Liver (tissue), 9 donors: ENCODE data around the gene TENM3. TPM values are rescaled to one million over a fixed set of nuclear protein-coding genes. Genes with fewer than 3 reads are reported as not detected.

Experiments used
- DNase-seq: peaks from one replicate; pipeline ENCODE4 v3.0.0-alpha.2; 2017; ENCODE audit warnings: low spot score
- H3K27ac ChIP-seq, 2 donors: one replicate each; pipeline ENCODE4 v1.7.0; 2013; ENCODE audit warnings: inconsistent platforms in 2 of 2, low read length in 2 of 2, control low read depth in 1 of 2, low read depth in 1 of 2, mild to moderate bottlenecking in 1 of 2
- H3K27me3 ChIP-seq, 4 donors: one replicate each; pipeline versions ENCODE4 v1.6.1 to v1.7.0; 2013; ENCODE audit warnings: low read length in 3 of 4, inconsistent platforms in 1 of 4, mild to moderate bottlenecking in 1 of 4, moderate library complexity in 1 of 4; ENCODE audit not compliant: control insufficient read depth in 4 of 4, insufficient read depth in 4 of 4
- H3K36me3 ChIP-seq, 4 donors: one replicate each; pipeline versions ENCODE4 v1.6.1 to v1.7.0; 2013; ENCODE audit warnings: low read length in 3 of 4, mild to moderate bottlenecking in 3 of 4, low read depth in 1 of 4, moderate library complexity in 1 of 4; ENCODE audit not compliant: control insufficient read depth in 4 of 4, insufficient read depth in 3 of 4
- H3K4me1 ChIP-seq, 4 donors: one replicate each; pipeline versions ENCODE4 v1.6.1 to v1.7.0; 2013; ENCODE audit warnings: low read length in 3 of 4, mild to moderate bottlenecking in 3 of 4, moderate library complexity in 1 of 4; ENCODE audit not compliant: control insufficient read depth in 4 of 4, insufficient read depth in 4 of 4
- H3K4me3 ChIP-seq, 3 donors: one replicate each; pipeline versions ENCODE4 v1.6.1 to v1.7.0; 2013; ENCODE audit warnings: low read length in 3 of 3, control low read depth in 1 of 3, low read depth in 1 of 3, mild to moderate bottlenecking in 1 of 3
- H3K9ac ChIP-seq, 2 donors: one replicate each; pipeline ENCODE4 v1.7.0; 2013; ENCODE audit warnings: low read length in 2 of 2, mild to moderate bottlenecking in 2 of 2, moderate library complexity in 2 of 2, control low read depth in 1 of 2, low read depth in 1 of 2
- H3K9me3 ChIP-seq, 4 donors: one replicate each; pipeline versions ENCODE4 v1.6.1 to v1.7.0; 2013; ENCODE audit warnings: low read length in 3 of 4; ENCODE audit not compliant: control insufficient read depth in 4 of 4
- EGR1 ChIP-seq, 2 donors: IDR thresholded peaks; 2 replicates each; pipeline ENCODE4 v1.6.1; 2016 to 2018; ENCODE audit warnings: antibody characterized with exemption in 2 of 2, low read depth in 2 of 2
- FOXA1 ChIP-seq: IDR thresholded peaks from 2 replicates; pipeline ENCODE4 v1.6.1; 2016; ENCODE audit warnings: antibody characterized with exemption
- FOXA2 ChIP-seq: IDR thresholded peaks from 2 replicates; pipeline ENCODE4 v1.6.1; 2016; ENCODE audit warnings: antibody characterized with exemption
- GABPA ChIP-seq, 2 donors: IDR thresholded peaks in 1 of 2; conservative IDR thresholded peaks in 1 of 2; 2 replicates each; pipeline ENCODE4 v1.6.1; 2016; ENCODE audit warnings: antibody characterized with exemption in 2 of 2, mild to moderate bottlenecking in 1 of 2, moderate library complexity in 1 of 2
- HNF4A ChIP-seq, 2 donors: conservative IDR thresholded peaks; 2 replicates each; pipeline ENCODE4 v1.6.1; 2016; ENCODE audit warnings: antibody characterized with exemption in 2 of 2, mild to moderate bottlenecking in 2 of 2
- HNF4G ChIP-seq: IDR thresholded peaks from 2 replicates; pipeline ENCODE4 v1.6.1; 2016; ENCODE audit warnings: antibody characterized with exemption
- JUND ChIP-seq, 2 donors: IDR thresholded peaks; 2 replicates each; pipeline ENCODE4 v1.6.1; 2016; ENCODE audit warnings: antibody characterized with exemption in 2 of 2
- NR2F2 ChIP-seq: IDR thresholded peaks from 2 replicates; pipeline ENCODE4 v1.6.1; 2016; ENCODE audit warnings: antibody characterized with exemption
- RAD21 ChIP-seq, 2 donors: IDR thresholded peaks; 2 replicates each; pipeline ENCODE4 v1.6.1; 2016; ENCODE audit warnings: antibody characterized with exemption in 2 of 2, mild to moderate bottlenecking in 2 of 2
- RXRA ChIP-seq, 2 donors: IDR thresholded peaks; 2 replicates each; pipeline ENCODE4 v1.6.1; 2017 to 2018; ENCODE audit warnings: antibody characterized with exemption in 2 of 2, mild to moderate bottlenecking in 1 of 2
- SP1 ChIP-seq: IDR thresholded peaks from 2 replicates; pipeline ENCODE4 v1.6.1; 2018; ENCODE audit warnings: antibody characterized with exemption, mild to moderate bottlenecking
- TAF1 ChIP-seq: conservative IDR thresholded peaks from 2 replicates; pipeline ENCODE4 v1.6.1; 2016; ENCODE audit warnings: antibody characterized with exemption, mild to moderate bottlenecking
- YY1 ChIP-seq: IDR thresholded peaks from 2 replicates; pipeline ENCODE4 v1.6.1; 2016; ENCODE audit warnings: antibody characterized with exemption, mild to moderate bottlenecking
- ZBTB33 ChIP-seq: IDR thresholded peaks from 2 replicates; pipeline ENCODE4 v1.6.1; 2016; ENCODE audit warnings: antibody characterized with exemption
- WGBS: extraction: QIAGEN DNeasy Blood & Tissue Kit; methylation state at CpG from one replicate; pipeline ENCODE4 v1.1.7; 2013; 5-methylcytosine and 5-hydroxymethylcytosine counted together
- polyA plus RNA-seq, 2 donors: library from polyadenylated mRNA; stranded (reverse) in 1 of 2; unstranded in 1 of 2; fragments of 200-250 nt in 1 of 2; fragments of >200 nt in 1 of 2; fragmentation: Nextera tagmentation in 1 of 2; extraction: Ambion mirVana in 1 of 2; gene quantifications; one replicate each; pipeline versions ENCODE4 v1.2.1 to v1.2.3, GENCODE V29; 2013 to 2015
- total RNA-seq, 2 donors: library from RNA; depleted of rRNA; stranded (reverse); fragments of >200 nt; gene quantifications; one replicate each; pipeline ENCODE4 v1.2.3, GENCODE V29; 2014
- TF ChIP-seq, protein P1 (sequence below): IDR thresholded peaks from 2 replicates; pipeline ENCODE4 v1.6.1; 2016; ENCODE audit warnings: antibody characterized with exemption
- TF ChIP-seq, protein P2 (sequence below): IDR thresholded peaks from 2 replicates; pipeline ENCODE4 v1.6.1; 2016; ENCODE audit warnings: antibody characterized with exemption
- TF ChIP-seq, protein P3 (sequence below): IDR thresholded peaks from 2 replicates; pipeline ENCODE4 v1.6.1; 2016; ENCODE audit warnings: antibody characterized with exemption, mild to moderate bottlenecking
- TF ChIP-seq, protein P4 (sequence below): fragments of 150-350 bp; IDR thresholded peaks from 2 replicates; pipeline ENCODE4 v1.5.1; 2017; ENCODE audit warnings: improper control_type of control experiment, low read depth, low read length; ENCODE audit not compliant: missing input control
- donor health status: healthy.
- donor health status: healthy.
- donor health status: healthy.
- donor health status: healthy.
- donor health status: healthy.

TENM3 gene
- total and polyA plus RNA-seq, 4 donors, result 0.32 to 16.8 (median 0.70) TPM

DNA sequence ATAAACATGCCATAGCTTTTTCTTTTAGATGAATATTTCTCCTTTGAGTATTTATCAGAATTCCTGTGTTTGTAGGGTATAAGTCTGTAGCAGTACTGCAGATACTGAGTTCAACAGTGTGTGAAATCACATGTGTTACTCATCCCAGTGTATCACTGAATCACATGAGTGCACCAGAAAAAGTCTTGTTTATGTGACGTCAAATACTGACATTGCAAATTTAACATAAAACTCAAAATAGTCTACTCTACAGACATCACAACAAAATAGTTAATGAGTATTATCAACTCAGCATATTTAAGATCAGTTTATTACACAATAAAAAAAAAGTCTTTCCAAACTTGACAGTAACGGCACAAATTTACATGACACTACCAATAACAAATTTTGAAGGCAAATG lies 452.6 kb downstream of the TENM3 start:
- 86% methylated on average over 2 of the region's 2 CpGs for WGBS
- no peaks in the 10 kb centered on the region for H3K27me3 ChIP-seq
- H3K9me3 ChIP-seq, result no peaks in the 10 kb centered on the region
- H3K9ac ChIP-seq, result no peak overlapping the region
- H3K4me3 ChIP-seq, result no peak overlapping the region
- TF ChIP-seq FOXA1, result no peak
- TF ChIP-seq, protein P1, sequence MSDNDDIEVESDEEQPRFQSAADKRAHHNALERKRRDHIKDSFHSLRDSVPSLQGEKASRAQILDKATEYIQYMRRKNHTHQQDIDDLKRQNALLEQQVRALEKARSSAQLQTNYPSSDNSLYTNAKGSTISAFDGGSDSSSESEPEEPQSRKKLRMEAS, result no peak
- no peak for TF ChIP-seq YY1
- TF ChIP-seq ZBTB33, result no peak
- no peak for TF ChIP-seq JUND (IDR thresholded peaks at IDR 0.05)
- TF ChIP-seq HNF4G, result no peak
- no peak for TF ChIP-seq NR2F2
- TF ChIP-seq FOXA2, result no peak
- DNase-seq, result no peak
- H3K27ac ChIP-seq, result no peak overlapping the region
- no peaks in the 10 kb centered on the region for H3K36me3 ChIP-seq
- H3K4me1 ChIP-seq, result no peaks in the 10 kb centered on the region

DNA sequence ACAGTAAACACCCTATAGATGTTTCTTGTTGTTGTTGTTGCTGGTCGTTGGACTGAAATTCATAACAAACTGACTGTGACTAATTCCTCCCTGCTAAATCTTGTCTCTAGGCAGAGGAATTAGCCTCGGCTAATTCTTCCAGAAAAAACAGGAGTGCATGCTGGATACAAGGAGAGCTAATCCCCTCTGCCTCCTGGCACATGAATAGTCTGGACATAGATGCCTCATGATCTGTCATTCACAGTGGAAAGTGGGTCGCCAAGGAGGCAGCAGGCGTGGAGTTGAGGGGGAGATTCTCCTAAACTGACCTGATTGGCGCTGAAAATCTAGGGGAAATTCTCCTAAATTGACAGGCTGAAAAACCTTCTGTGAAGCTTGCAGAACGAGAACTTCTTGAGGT lies 453.9 kb downstream of the TENM3 start:
- H3K4me3 ChIP-seq, result no peak overlapping the region
- H3K9ac ChIP-seq, result no peak overlapping the region
- no peak overlapping the region for H3K27ac ChIP-seq
- no peak for TF ChIP-seq RAD21 (IDR thresholded peaks at IDR 0.05)
- TF ChIP-seq HNF4G, result no peak
- TF ChIP-seq JUND (IDR thresholded peaks at IDR 0.05), result no peak
- no peak for TF ChIP-seq GABPA (IDR thresholded peaks at IDR 0.05 in 1 of 2, conservative IDR thresholded peaks at IDR 0.05 in 1 of 2)
- no peak for TF ChIP-seq EGR1 (IDR thresholded peaks at IDR 0.05; ENCODE audit: low read depth in 2 of 2)
- TF ChIP-seq YY1, result no peak
- TF ChIP-seq, protein P2, sequence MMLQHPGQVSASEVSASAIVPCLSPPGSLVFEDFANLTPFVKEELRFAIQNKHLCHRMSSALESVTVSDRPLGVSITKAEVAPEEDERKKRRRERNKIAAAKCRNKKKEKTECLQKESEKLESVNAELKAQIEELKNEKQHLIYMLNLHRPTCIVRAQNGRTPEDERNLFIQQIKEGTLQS, result no peak
- TF ChIP-seq TAF1, result no peak
- no peak for TF ChIP-seq FOXA2
- no peak for TF ChIP-seq SP1
- TF ChIP-seq, protein P3, sequence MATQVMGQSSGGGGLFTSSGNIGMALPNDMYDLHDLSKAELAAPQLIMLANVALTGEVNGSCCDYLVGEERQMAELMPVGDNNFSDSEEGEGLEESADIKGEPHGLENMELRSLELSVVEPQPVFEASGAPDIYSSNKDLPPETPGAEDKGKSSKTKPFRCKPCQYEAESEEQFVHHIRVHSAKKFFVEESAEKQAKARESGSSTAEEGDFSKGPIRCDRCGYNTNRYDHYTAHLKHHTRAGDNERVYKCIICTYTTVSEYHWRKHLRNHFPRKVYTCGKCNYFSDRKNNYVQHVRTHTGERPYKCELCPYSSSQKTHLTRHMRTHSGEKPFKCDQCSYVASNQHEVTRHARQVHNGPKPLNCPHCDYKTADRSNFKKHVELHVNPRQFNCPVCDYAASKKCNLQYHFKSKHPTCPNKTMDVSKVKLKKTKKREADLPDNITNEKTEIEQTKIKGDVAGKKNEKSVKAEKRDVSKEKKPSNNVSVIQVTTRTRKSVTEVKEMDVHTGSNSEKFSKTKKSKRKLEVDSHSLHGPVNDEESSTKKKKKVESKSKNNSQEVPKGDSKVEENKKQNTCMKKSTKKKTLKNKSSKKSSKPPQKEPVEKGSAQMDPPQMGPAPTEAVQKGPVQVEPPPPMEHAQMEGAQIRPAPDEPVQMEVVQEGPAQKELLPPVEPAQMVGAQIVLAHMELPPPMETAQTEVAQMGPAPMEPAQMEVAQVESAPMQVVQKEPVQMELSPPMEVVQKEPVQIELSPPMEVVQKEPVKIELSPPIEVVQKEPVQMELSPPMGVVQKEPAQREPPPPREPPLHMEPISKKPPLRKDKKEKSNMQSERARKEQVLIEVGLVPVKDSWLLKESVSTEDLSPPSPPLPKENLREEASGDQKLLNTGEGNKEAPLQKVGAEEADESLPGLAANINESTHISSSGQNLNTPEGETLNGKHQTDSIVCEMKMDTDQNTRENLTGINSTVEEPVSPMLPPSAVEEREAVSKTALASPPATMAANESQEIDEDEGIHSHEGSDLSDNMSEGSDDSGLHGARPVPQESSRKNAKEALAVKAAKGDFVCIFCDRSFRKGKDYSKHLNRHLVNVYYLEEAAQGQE, result no peak
- no peak for TF ChIP-seq HNF4A (conservative IDR thresholded peaks at IDR 0.05)
- no peak for TF ChIP-seq ZBTB33
- TF ChIP-seq, protein P1, result no peak
- TF ChIP-seq FOXA1, result no peak
- TF ChIP-seq NR2F2, result no peak
- TF ChIP-seq RXRA (IDR thresholded peaks at IDR 0.05), result no peak
- TF ChIP-seq, protein P4, sequence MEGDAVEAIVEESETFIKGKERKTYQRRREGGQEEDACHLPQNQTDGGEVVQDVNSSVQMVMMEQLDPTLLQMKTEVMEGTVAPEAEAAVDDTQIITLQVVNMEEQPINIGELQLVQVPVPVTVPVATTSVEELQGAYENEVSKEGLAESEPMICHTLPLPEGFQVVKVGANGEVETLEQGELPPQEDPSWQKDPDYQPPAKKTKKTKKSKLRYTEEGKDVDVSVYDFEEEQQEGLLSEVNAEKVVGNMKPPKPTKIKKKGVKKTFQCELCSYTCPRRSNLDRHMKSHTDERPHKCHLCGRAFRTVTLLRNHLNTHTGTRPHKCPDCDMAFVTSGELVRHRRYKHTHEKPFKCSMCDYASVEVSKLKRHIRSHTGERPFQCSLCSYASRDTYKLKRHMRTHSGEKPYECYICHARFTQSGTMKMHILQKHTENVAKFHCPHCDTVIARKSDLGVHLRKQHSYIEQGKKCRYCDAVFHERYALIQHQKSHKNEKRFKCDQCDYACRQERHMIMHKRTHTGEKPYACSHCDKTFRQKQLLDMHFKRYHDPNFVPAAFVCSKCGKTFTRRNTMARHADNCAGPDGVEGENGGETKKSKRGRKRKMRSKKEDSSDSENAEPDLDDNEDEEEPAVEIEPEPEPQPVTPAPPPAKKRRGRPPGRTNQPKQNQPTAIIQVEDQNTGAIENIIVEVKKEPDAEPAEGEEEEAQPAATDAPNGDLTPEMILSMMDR, result no peak
- H3K27me3 ChIP-seq, result no peaks in the 10 kb centered on the region
- no peaks in the 10 kb centered on the region for H3K36me3 ChIP-seq
- no peak for DNase-seq
- H3K9me3 ChIP-seq, result no peaks in the 10 kb centered on the region
- H3K4me1 ChIP-seq, result no peaks in the 10 kb centered on the region
- 91% methylated on average over 6 of the region's 6 CpGs for WGBS
